RWPE2 (cell line): Measurements from ENCODE around the gene HOXD9.

Experiments
- ATAC-seq: fragments of 200-7000 bp; cut with Tn5 transposase; 3 replicates; pipeline ENCODE4 v1.9.1; 2021; ENCODE audit warnings: low read depth
- DNase-seq: peaks from one replicate; pipeline ENCODE4 v3.0.0-alpha.2; 2020; ENCODE audit warnings: low spot score
- H3K27ac ChIP-seq: fragments of 450-650 bp; 2 replicates; pipeline ENCODE4 v1.5.1; 2017; ENCODE audit warnings: mild to moderate bottlenecking; ENCODE audit not compliant: poor library complexity, severe bottlenecking
- H3K27me3 ChIP-seq: fragments of 250-450 bp; sonication (Bioruptor Pico); 2 replicates; pipeline ENCODE4 v1.5.1; 2021; ENCODE audit warnings: mild to moderate bottlenecking, moderate library complexity; ENCODE audit not compliant: insufficient read depth, poor library complexity, severe bottlenecking
- H3K36me3 ChIP-seq: fragments of 250-450 bp; sonication (Bioruptor Pico); 2 replicates; pipeline ENCODE4 v1.5.1; 2020; ENCODE audit warnings: low read depth, mild to moderate bottlenecking, moderate library complexity
- H3K4me1 ChIP-seq: fragments of 250-450 bp; sonication (Bioruptor Pico); 2 replicates; pipeline ENCODE4 v1.5.1; 2021; ENCODE audit warnings: mild to moderate bottlenecking, moderate library complexity; ENCODE audit not compliant: insufficient read depth, poor library complexity, severe bottlenecking
- H3K4me3 ChIP-seq: fragments of 250-450 bp; sonication (Bioruptor Pico); 2 replicates; pipeline ENCODE4 v1.5.1; 2021; ENCODE audit warnings: mild to moderate bottlenecking, moderate library complexity; ENCODE audit not compliant: severe bottlenecking
- H3K9me3 ChIP-seq: fragments of 250-450 bp; sonication (Bioruptor Pico); 2 replicates; pipeline ENCODE4 v1.5.1; 2021; ENCODE audit warnings: mild to moderate bottlenecking, moderate library complexity; ENCODE audit not compliant: severe bottlenecking
- CTCF ChIP-seq: fragments of 450-650 bp; IDR thresholded peaks from one replicate; pipeline ENCODE4 v1.5.1; 2017; ENCODE audit warnings: mild to moderate bottlenecking, moderate library complexity; ENCODE audit not compliant: poor library complexity, severe bottlenecking

HOXD9 gene

GRCh38 chr2:176148751-176149421 is 26.4 kb downstream of the HOXD9 start:
- no peaks in the 10 kb centered on the region for H3K27me3 ChIP-seq
- no peak overlapping the region for H3K4me3 ChIP-seq
- no peaks in the 10 kb centered on the region for H3K9me3 ChIP-seq
- H3K4me1 ChIP-seq = no peaks in the 10 kb centered on the region
- DNase-seq (no peak), ATAC-seq (no peak)
- TF ChIP-seq CTCF = no peak
- H3K36me3 ChIP-seq = no peaks in the 10 kb centered on the region
- no peak overlapping the region for H3K27ac ChIP-seq

GRCh38 chr2:176149481-176149938 is 27.0 kb downstream of the HOXD9 start:
- no peak for TF ChIP-seq CTCF
- no peak for ATAC-seq
- H3K4me3 ChIP-seq = no peak overlapping the region
- DNase-seq = peak; percentile 26
- H3K27ac ChIP-seq = no peak overlapping the region
- H3K4me1 ChIP-seq = no peaks in the 10 kb centered on the region
- no peaks in the 10 kb centered on the region for H3K27me3 ChIP-seq
- H3K36me3 ChIP-seq = no peaks in the 10 kb centered on the region
- H3K9me3 ChIP-seq = no peaks in the 10 kb centered on the region

- no peaks in the 10 kb centered on the region for H3K27me3 ChIP-seq
Measured at GRCh38 chr2:176149939-176150583, 27.5 kb downstream of the HOXD9 start.

DNA sequence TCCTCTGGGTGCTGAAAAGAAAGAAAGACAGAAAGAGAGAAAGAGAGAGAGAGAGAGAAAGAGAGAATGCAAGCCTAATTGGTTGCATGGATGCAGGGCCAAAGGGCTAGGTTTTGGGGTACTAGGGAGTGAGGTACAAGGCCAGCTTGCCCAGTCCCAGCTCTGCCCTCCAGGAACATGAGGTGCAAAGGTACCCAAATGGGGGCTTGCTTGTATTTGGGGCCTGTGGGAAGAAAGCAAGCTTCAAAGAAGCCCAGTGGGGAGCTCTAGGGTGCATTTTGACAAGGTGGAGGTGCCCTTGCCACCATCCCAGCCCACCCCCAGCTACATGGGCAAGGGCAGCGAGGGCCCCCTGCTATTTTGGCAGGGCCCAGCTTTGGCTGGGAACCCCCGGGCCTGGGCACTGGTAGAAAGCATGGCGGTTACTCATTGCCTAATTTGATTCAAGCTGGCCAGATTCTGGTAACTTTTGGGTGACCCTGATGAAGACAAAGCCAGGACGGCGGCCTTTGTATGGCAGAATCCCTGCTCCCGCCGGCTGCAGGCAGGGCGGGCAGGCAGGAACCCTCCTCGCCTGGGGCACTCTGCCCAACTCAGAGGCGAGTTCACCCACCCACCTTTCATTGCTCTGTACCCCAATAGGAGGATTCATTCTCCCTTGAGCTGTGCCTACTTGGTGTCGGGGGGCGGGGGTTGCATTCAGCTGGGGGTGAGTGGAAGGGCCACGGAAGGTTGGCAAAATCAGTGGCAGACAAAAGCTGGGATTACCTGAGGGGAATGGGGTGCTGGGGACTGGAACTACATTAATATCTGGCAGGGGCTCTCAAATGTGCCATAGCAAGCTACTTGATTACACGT is 28.3 kb downstream of the HOXD9 start:
- Histone ChIP-seq H3K27me3 (no peaks in the 10 kb centered on the region), H3K36me3 (no peaks in the 10 kb centered on the region), H3K27ac (no peak overlapping the region), H3K9me3 (no peaks in the 10 kb centered on the region), H3K4me1 (no peaks in the 10 kb centered on the region), H3K4me3 (no peak overlapping the region)
- DNase-seq (no peak), ATAC-seq (no peak)
- TF ChIP-seq CTCF = no peak

More at GRCh38 chr2:176149939-176150583, 27.5 kb downstream of the HOXD9 start:
- H3K36me3 ChIP-seq = no peaks in the 10 kb centered on the region
- no peak overlapping the region for H3K4me3 ChIP-seq
- no peaks in the 10 kb centered on the region for H3K9me3 ChIP-seq
- no peak for TF ChIP-seq CTCF
- no peaks in the 10 kb centered on the region for H3K4me1 ChIP-seq
- H3K27ac ChIP-seq = no peak overlapping the region
- DNase-seq (no peak), ATAC-seq (no peak)
